ENCODE measurements around the gene KIF2C. TPM values are rescaled to one million over a fixed set of nuclear protein-coding genes. Genes with fewer than 3 reads are reported as not detected.

Gene KIF2C
- total RNA-seq, 4 donors from 2014 or later = 0.46 to 0.55 TPM; not detected in 2

DNA sequence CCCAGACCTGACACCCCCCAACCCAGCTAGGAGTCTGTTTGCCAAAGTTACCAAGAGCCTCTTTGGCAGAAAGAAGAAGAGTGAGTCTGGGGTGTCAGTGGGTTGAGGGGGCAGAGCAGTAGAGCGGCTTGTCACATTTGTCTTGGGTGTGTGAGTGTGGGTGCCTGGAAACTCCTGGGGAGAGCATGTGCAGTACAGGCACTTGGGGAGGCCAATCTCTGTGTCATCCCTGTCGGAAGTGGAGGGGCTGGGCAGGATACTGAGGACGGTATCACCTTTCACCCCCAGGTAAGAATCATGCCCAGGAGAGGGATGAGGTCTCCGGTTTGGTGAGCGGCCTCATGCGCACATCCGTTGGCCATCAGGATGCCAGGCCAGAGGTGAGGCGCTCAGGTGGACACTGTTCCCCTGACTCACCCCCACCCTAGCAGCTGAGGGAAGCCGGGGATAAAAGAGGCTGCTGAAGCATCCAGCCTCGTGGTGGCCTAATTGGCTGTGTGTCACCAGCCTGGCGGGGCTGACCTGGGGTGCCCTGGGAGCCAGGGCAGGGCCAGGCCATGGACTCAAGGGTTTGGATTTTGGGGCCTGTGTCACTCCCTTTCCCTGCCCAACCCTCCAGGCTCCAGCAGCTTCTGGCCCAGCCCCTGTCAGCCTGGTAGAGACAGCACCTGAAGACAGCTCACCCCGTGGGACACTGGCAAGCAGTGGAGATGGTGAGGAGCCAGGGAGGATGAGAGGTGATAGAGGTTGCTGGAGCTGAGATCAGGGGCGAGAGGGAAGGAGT is 63.9 kb downstream of the KIF2C start:
- H3K36me3 ChIP-seq = peaks cover 0 to 18% of the 10 kb centered on the region in 2 donors
- in situ Hi-C loops (cut with MboI; ENCODE audit: low sequenced_read_pairs in 4 of 4) = no loop called here
- DNase-seq = no peak
- no peak overlapping the region for H3K4me3 ChIP-seq
- peaks cover 34 to 59% of the 10 kb centered on the region in 2 donors for H3K4me1 ChIP-seq
- no peak for ATAC-seq
- no peaks in the 10 kb centered on the region for H3K9me3 ChIP-seq
- H3K27ac ChIP-seq = peak overlapping the region; percentile 66 to 98 (median 92)
- TF ChIP-seq POLR2A (IDR thresholded peaks at IDR 0.05) (no peak), CTCF (IDR thresholded peaks at IDR 0.05 in 4 of 5, conservative IDR thresholded peaks at IDR 0.05 in 1 of 5) (no peak)
- H3K27me3 ChIP-seq = no peaks in the 10 kb centered on the region
- intact Hi-C loops (cut with DNase I; ENCODE audit: low total_unique reads) = no loop called here

GRCh38 chr1:44805311-44806024 is 65.8 kb downstream of the KIF2C start:
- ATAC-seq (no peak), DNase-seq (no peak)
- peak overlapping the region; percentile 21 to 94 (median 92) for H3K27ac ChIP-seq
- H3K4me3 ChIP-seq = no peak overlapping the region
- in situ Hi-C loops (cut with MboI; ENCODE audit: low sequenced_read_pairs in 4 of 4) (no loop called here), intact Hi-C loops (cut with DNase I; ENCODE audit: low total_unique reads) (no loop called here)
- peaks cover 37 to 72% of the 10 kb centered on the region in 2 donors for H3K4me1 ChIP-seq
- H3K27me3 ChIP-seq = no peaks in the 10 kb centered on the region
- TF ChIP-seq CTCF (IDR thresholded peaks at IDR 0.05 in 4 of 5, conservative IDR thresholded peaks at IDR 0.05 in 1 of 5) (no peak), POLR2A (IDR thresholded peaks at IDR 0.05) (no peak)
- peaks cover 0 to 18% of the 10 kb centered on the region in 2 donors for H3K36me3 ChIP-seq
- no peaks in the 10 kb centered on the region for H3K9me3 ChIP-seq

GRCh38 chr1:44806025-44806703 is 66.5 kb downstream of the KIF2C start:
- DNase-seq (no peak), ATAC-seq (no peak)
- H3K9me3 ChIP-seq = no peaks in the 10 kb centered on the region
- H3K4me3 ChIP-seq = peak overlapping the region in 3 of 4 donors; percentile 4 to 30 (median 25)
- H3K4me1 ChIP-seq = peaks cover 34 to 67% of the 10 kb centered on the region in 2 donors
- TF ChIP-seq CTCF (IDR thresholded peaks at IDR 0.05 in 4 of 5, conservative IDR thresholded peaks at IDR 0.05 in 1 of 5) (no peak), POLR2A (IDR thresholded peaks at IDR 0.05) (no peak)
- H3K36me3 ChIP-seq = peaks cover 0 to 18% of the 10 kb centered on the region in 2 donors
- no peaks in the 10 kb centered on the region for H3K27me3 ChIP-seq
- peak overlapping the region; percentile 84 to 94 (median 92) for H3K27ac ChIP-seq
- in situ Hi-C loops (cut with MboI; ENCODE audit: low sequenced_read_pairs in 4 of 4) = no loop called here
- intact Hi-C loops (cut with DNase I; ENCODE audit: low total_unique reads) = no loop called here

DNA sequence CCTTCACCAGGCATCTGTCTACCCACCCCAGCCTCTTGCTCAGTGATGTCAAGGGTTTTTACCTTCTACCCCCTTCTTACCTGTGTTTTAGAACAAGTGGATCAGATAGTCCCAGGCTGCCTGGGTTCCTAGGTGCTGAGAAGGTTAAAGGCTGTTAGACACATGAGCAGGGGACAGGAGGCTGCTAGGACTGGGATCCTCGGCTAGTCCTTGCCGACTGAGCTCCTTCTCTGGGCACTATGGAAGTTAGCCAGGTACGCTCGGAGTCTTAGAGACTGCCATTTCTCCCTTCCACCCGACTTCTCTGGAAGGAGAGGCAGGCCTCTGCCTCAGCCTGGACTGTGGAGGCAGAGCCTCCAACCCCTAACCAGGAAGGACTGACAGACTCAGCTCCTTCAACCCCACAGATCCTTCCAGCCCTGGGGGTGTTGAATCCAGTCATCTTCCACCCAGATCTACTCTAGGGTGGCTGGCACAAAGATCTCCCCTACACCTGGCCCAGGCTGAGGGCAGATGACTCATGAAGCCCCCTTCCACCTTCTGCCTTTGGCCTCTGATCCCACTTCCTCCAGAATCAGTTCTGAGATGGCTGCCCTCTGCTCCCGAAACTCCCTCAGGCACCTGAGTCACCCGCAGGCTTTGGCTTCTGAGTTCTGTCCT is 67.2 kb downstream of the KIF2C start, which contains the start of gene DYNLT4:
Gene DYNLT4 (minus strand): TSS at position 648 of the 660 bp plus-strand sequence. CDS start 683 bp downstream, outside the sequence.
- Histone ChIP-seq H3K4me3 (peak within 1 kb of the TSS; percentile 19 to 42 (median 32)), H3K27me3 (no peaks in the 10 kb centered on the region), H3K27ac (peak within 1 kb of the TSS; percentile 84 to 94 (median 92)), H3K4me1 (peaks cover 34 to 70% of the 10 kb centered on the region in 2 donors), H3K9me3 (no peaks in the 10 kb centered on the region), H3K36me3 (peaks cover 0 to 18% of the 10 kb centered on the region in 2 donors)
- intact Hi-C loops (cut with DNase I; ENCODE audit: low total_unique reads) = no loop called here
- ATAC-seq (no peak), DNase-seq (no peak)
- in situ Hi-C loops (cut with MboI; ENCODE audit: low sequenced_read_pairs in 4 of 4) = no loop called here
- no peak for TF ChIP-seq CTCF (IDR thresholded peaks at IDR 0.05 in 4 of 5, conservative IDR thresholded peaks at IDR 0.05 in 1 of 5)
- TF ChIP-seq POLR2A (IDR thresholded peaks at IDR 0.05) = peak; percentile 47 to 57

Data from gastrocnemius medialis (tissue), 4 donors.